GM12892 (cell line): ENCODE data around the gene C1QTNF9.

Experiments
- POLR2A ChIP-seq: IDR thresholded peaks from 2 replicates; pipeline ENCODE4 v1.6.1; 2011; ENCODE audit warnings: low read depth, low read length, control low read depth
- POLR2AphosphoS5 ChIP-seq: IDR thresholded peaks from 2 replicates; pipeline ENCODE4 v1.6.1; 2011; ENCODE audit warnings: low read depth, low read length, control low read depth
- TAF1 ChIP-seq: IDR thresholded peaks from 2 replicates; pipeline ENCODE4 v1.6.1; 2011; ENCODE audit warnings: low read depth, mild to moderate bottlenecking, control low read depth, low read length, borderline replicate concordance

DNA sequence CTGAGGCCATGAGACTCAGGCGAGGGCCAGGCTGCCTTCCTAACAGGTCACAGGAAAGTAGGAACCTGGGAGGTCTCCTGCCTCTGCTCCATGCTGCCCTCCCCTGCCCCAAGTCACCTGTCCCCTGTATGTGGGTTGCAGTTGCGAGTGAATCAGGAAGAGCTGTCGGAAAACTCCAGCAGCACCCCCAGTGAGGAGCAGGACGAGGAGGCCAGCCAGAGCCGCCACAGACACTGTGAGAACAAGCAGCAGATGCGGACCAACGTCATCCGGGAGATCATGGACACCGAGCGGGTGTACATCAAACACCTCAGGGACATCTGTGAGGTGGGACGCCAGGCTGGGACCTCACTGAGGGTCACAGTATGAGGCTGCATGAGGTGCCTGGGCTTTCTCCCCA is 22.8 kb upstream of the C1QTNF9 start:
- no peak for TF ChIP-seq POLR2AphosphoS5
- no peak for TF ChIP-seq TAF1
- TF ChIP-seq POLR2A: no peak
